ENCODE results near the gene LCP2. TPM values are rescaled to one million over a fixed set of nuclear protein-coding genes. Genes with fewer than 3 reads are reported as not detected.

The LCP2 gene
- not detected in 2 replicates for total RNA-seq

GRCh38 chr5:170297589-170298462, at the start of gene LCP2:
TSS of gene LCP2 (minus strand) at chr5:170297777. CDS start at chr5:170297611, 166 bp downstream.

GRCh38 chr5:170232786-170233185, 64.8 kb downstream of the LCP2 start, which contains the start of gene C5orf58:
TSS of gene C5orf58 (plus strand) at chr5:170232985. CDS start at chr5:170234977, 1,992 bp downstream.

Other genes starting within 250 kb of the LCP2 start
- gene FOXI1, start 191.9 kb downstream of the LCP2 start, total RNA-seq = not detected in 2 replicates
- gene C5orf58, start 64.8 kb downstream of the LCP2 start, total RNA-seq = not detected in 2 replicates
- under 0.01 and 0.12 TPM in 2 replicates for gene KCNMB1, start 91.6 kb upstream of the LCP2 start, total RNA-seq
- 0.16 and 3.0 TPM in 2 replicates for gene KCNIP1, start 206.2 kb upstream of the LCP2 start, total RNA-seq